ENCODE data around the gene TBC1D8.

DNA sequence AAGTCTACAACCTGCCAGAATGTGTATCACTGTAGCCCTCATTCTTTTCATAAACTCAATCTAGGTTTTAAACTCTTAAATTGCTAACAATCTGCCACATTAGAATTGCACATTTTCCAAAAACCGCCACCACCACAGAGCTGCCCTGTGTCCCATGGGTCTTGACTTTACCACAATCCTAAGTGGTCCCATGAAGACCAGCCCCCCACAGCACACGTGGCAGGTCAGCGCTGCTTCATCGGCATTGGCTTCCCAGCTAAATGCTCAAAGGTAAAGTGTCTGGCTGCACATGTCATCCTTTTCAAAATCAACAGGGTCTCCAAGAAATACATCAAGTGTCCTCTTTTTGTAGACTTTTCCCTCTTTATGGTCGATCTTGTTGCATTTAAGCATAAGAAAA, 2.4 kb downstream of the TBC1D8 start:
- TF ChIP-seq, protein P1, sequence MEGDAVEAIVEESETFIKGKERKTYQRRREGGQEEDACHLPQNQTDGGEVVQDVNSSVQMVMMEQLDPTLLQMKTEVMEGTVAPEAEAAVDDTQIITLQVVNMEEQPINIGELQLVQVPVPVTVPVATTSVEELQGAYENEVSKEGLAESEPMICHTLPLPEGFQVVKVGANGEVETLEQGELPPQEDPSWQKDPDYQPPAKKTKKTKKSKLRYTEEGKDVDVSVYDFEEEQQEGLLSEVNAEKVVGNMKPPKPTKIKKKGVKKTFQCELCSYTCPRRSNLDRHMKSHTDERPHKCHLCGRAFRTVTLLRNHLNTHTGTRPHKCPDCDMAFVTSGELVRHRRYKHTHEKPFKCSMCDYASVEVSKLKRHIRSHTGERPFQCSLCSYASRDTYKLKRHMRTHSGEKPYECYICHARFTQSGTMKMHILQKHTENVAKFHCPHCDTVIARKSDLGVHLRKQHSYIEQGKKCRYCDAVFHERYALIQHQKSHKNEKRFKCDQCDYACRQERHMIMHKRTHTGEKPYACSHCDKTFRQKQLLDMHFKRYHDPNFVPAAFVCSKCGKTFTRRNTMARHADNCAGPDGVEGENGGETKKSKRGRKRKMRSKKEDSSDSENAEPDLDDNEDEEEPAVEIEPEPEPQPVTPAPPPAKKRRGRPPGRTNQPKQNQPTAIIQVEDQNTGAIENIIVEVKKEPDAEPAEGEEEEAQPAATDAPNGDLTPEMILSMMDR (IDR thresholded peaks at IDR 0.05), result no peak
- no peak for TF ChIP-seq POLR2A (IDR thresholded peaks at IDR 0.05)
